HepG2 (cell line): ENCODE results near the gene DNAAF8. TPM values are rescaled to one million over a fixed set of nuclear protein-coding genes. Genes with fewer than 3 reads are reported as not detected.

ENCODE experiments used
- ATAC-seq: fragments of 200-7000 bp; cut with Tn5 transposase; 3 replicates; pipeline ENCODE4 v1.9.1; 2020; ENCODE audit warnings: mild to moderate bottlenecking, moderate library complexity
- BruUV-seq: library from RNA; stranded (reverse); fragments of 400-500 nt; replicated peaks from 2 replicates; lab custom pipeline; 2021; lab: Mats Ljungman, UMichigan
- CTCF ChIA-PET: fragments of 300-600 bp; formaldehyde crosslinking; extraction: SDS; loops from one replicate; lab custom pipeline; 2021; ENCODE audit warnings: low total read pairs, inconsistent platforms, low intra/inter-chr PET ratio; lab: Yijun Ruan, JAX
- POLR2A ChIA-PET: fragments of 350-600 bp; sonication (Branson Sonifier 250); formaldehyde crosslinking; loops from one replicate; lab custom pipeline; 2020; ENCODE audit warnings: antibody characterized with exemption, inconsistent platforms; lab: Yijun Ruan, JAX
- DNase-seq: peaks from one replicate; pipeline ENCODE4 v3.0.0-alpha.2; 2015; ENCODE audit warnings: low spot score
- FAIRE-seq: peaks from 3 replicates; lab custom pipeline; 2011; peaks lifted over from hg19 to GRCh38; lab: Jason Lieb, UNC
- H2AFZ ChIP-seq: one replicate; pipeline ENCODE4 v1.6.1; 2011; ENCODE audit warnings: low read length, inconsistent platforms
- H3K27ac ChIP-seq: fragments of 300-600 bp; 3 replicates; pipeline ENCODE4 v1.8.0; 2011; ENCODE audit warnings: mixed run types, mild to moderate bottlenecking, mixed read lengths, low read length, inconsistent platforms; ENCODE audit not compliant: insufficient read depth; ENCODE audit errors: extremely low read length
- H3K27me3 ChIP-seq, 2 experiments: fragments of 200-600 bp in 1 of 2; 2 replicates in 1 of 2; 3 replicates in 1 of 2; pipeline versions ENCODE4 v1.6.0 to v1.8.0; 2011; ENCODE audit warnings: low read length in 2 of 2, mild to moderate bottlenecking in 2 of 2, moderate library complexity in 2 of 2, inconsistent platforms in 1 of 2; ENCODE audit not compliant: insufficient read depth in 2 of 2, control insufficient read depth in 1 of 2
- H3K36me3 ChIP-seq, 2 experiments: fragments of 200-600 bp in 1 of 2; replicated peaks in 1 of 2; 2 replicates in 1 of 2; 3 replicates in 1 of 2; pipeline versions ENCODE4 v1.5.1 to v1.8.0; 2011; ENCODE audit warnings: low read length in 2 of 2, inconsistent platforms in 1 of 2; ENCODE audit not compliant: insufficient read depth in 2 of 2, control insufficient read depth in 1 of 2
- H3K4me1 ChIP-seq: 2 replicates; pipeline ENCODE4 v1.5.1; 2012; ENCODE audit warnings: low read length, inconsistent platforms; ENCODE audit not compliant: insufficient read depth
- H3K4me2 ChIP-seq: 2 replicates; pipeline ENCODE4 v1.6.0; 2011; ENCODE audit warnings: low read depth, low read length, inconsistent platforms
- H3K4me3 ChIP-seq, 3 experiments: fragments of 200-600 bp in 1 of 3; sonication (generic), shearing (Covaris generic) in 1 of 3; replicated peaks in 1 of 3; 2 replicates each; pipeline ENCODE4 v1.5.1; 2011 to 2016; ENCODE audit warnings: low read length in 3 of 3, inconsistent platforms in 2 of 3, low read depth in 2 of 3, mild to moderate bottlenecking in 2 of 3, control low read depth in 1 of 3, mixed read lengths in 1 of 3; ENCODE audit not compliant: insufficient read depth in 1 of 3
- H3K79me2 ChIP-seq: one replicate; pipeline ENCODE4 v1.6.1; 2011; ENCODE audit warnings: low read length, inconsistent platforms; ENCODE audit not compliant: insufficient read depth
- H3K9ac ChIP-seq: 2 replicates; pipeline ENCODE4 v1.6.0; 2011; ENCODE audit warnings: mild to moderate bottlenecking, low read depth, low read length, inconsistent platforms; ENCODE audit not compliant: insufficient read depth
- H3K9me3 ChIP-seq: 2 replicates; pipeline ENCODE4 v1.5.1; 2012; ENCODE audit warnings: mild to moderate bottlenecking, low read length
- H4K20me1 ChIP-seq: 2 replicates; pipeline ENCODE4 v1.6.0; 2011; ENCODE audit warnings: inconsistent platforms, mild to moderate bottlenecking, low read length, moderate library complexity; ENCODE audit not compliant: insufficient read depth
- ARNT2 ChIP-seq: sonication (generic); formaldehyde crosslinking; IDR thresholded peaks from 2 replicates; pipeline ENCODE4 v1.8.0; 2022; ENCODE audit warnings: mild to moderate bottlenecking, low read depth, missing genetic modification reagents, moderate library complexity
- ATF4 ChIP-seq, 2 experiments: fragments of 450-650 bp in 1 of 2; sonication (generic) in 1 of 2; formaldehyde crosslinking; IDR thresholded peaks; 2 replicates each; pipeline versions ENCODE4 v1.5.0 to v1.8.0; 2020 to 2022; ENCODE audit warnings: mild to moderate bottlenecking in 1 of 2, missing genetic modification reagents in 1 of 2
- EP300 ChIP-seq, 3 experiments: sonication (generic) in 1 of 3; formaldehyde crosslinking in 1 of 3; IDR thresholded peaks; 2 replicates each; pipeline versions ENCODE4 v1.5.1 to v1.6.1; 2011 to 2020; ENCODE audit warnings: low read depth in 2 of 3, low read length in 2 of 3, borderline replicate concordance in 1 of 3, improper control_type of control experiment in 1 of 3, mild to moderate bottlenecking in 1 of 3, missing genetic modification reagents in 1 of 3, moderate library complexity in 1 of 3
- HDAC1 ChIP-seq: sonication (generic); formaldehyde crosslinking; IDR thresholded peaks from 2 replicates; pipeline ENCODE4 v1.5.1; 2020; ENCODE audit warnings: mild to moderate bottlenecking, missing genetic modification reagents
- KLF16 ChIP-seq, 2 experiments: sonication (generic) in 1 of 2; formaldehyde crosslinking in 1 of 2; IDR thresholded peaks; 2 replicates each; pipeline versions ENCODE4 v1.6.1 to v1.8.0; 2016 to 2023; ENCODE audit warnings: missing genetic modification reagents in 2 of 2, missing compliant biosample characterization in 1 of 2
- TBX2 ChIP-seq: sonication (generic); formaldehyde crosslinking; IDR thresholded peaks from 2 replicates; pipeline ENCODE4 v1.5.0; 2020; ENCODE audit warnings: missing genetic modification reagents, mild to moderate bottlenecking, borderline replicate concordance
- ZBTB10 ChIP-seq: sonication (generic); formaldehyde crosslinking; IDR thresholded peaks from 2 replicates; pipeline ENCODE4 v1.4.0; 2020; ENCODE audit warnings: missing genetic modification reagents, borderline replicate concordance
- ZMYM3 ChIP-seq: sonication (generic); formaldehyde crosslinking; IDR thresholded peaks from 2 replicates; pipeline ENCODE4 v1.5.1; 2020; ENCODE audit warnings: mild to moderate bottlenecking, missing genetic modification reagents
- ZNF430 ChIP-seq: sonication (generic); formaldehyde crosslinking; IDR thresholded peaks from 2 replicates; pipeline ENCODE4 v1.9.0; 2021; ENCODE audit warnings: mild to moderate bottlenecking, missing genetic modification reagents
- ZNF777 ChIP-seq: sonication (generic); formaldehyde crosslinking; IDR thresholded peaks from 2 replicates; pipeline ENCODE4 v1.4.0; 2020; ENCODE audit warnings: missing genetic modification reagents
- WGBS: methylation state at CpG from one replicate; pipeline ENCODE4 v1.1.6; 2017; ENCODE audit warnings: low lambda C conversion rate; 5-methylcytosine and 5-hydroxymethylcytosine counted together
- in situ Hi-C: cut with HindIII; loops from 2 replicates; pipeline ENCODE4 v1.10.0; 2017; ENCODE audit warnings: low pct_unique_long_range_greater_than_20kb; ENCODE audit not compliant: extremely low pct_ligation_motif_present
- intact Hi-C: fragments of 100-400 bp; cut with micrococcal nuclease; formaldehyde crosslinking; loops from one replicate; pipeline ENCODE4 v1.10.0; 2022; ENCODE audit not compliant: unreplicated experiment
- polyA plus RNA-seq, 8 experiments: library from polyadenylated mRNA; depleted of rRNA in 3 of 8; stranded (reverse) in 7 of 8; unstranded in 1 of 8; fragments of >200 nt; fragmentation: Illumina TruSeq in 4 of 8; extraction: Trizol in 4 of 8; gene quantifications; 2 replicates each; pipeline versions ENCODE4 v1.2.1 to v1.2.3, GENCODE V29; 2011 to 2016; ENCODE audit warnings: low read depth in 4 of 8, missing spikeins in 1 of 8, mixed read lengths in 1 of 8; ENCODE audit not compliant: insufficient read depth in 1 of 8
- total RNA-seq, 5 experiments: library from RNA; depleted of rRNA; stranded (reverse); fragments of >200 nt; fragmentation: Illumina TruSeq; extraction: Trizol; gene quantifications; 2 replicates each; pipeline ENCODE4 v1.2.3, GENCODE V29; 2016; ENCODE audit warnings: low read depth in 1 of 5

The DNAAF8 gene
- total and polyA plus RNA-seq, 2 of the 13 experiments (the other 11 are each of a cell fraction or from before 2014, with no cell fraction given): 0.44 TPM; not detected in 1

- TF ChIP-seq EP300 (IDR thresholded peaks at IDR 0.05; ENCODE audit: low read depth in 2 of 2, low read length in 2 of 2): no peak
- TF ChIP-seq EP300 (CRISPR knock-in tag; IDR thresholded peaks at IDR 0.05; ENCODE audit: borderline replicate concordance): no peak
- TF ChIP-seq ZNF777 (CRISPR knock-in tag): 0 out of 2 replicates have a peak, but pooled peaks have one; percentile 11
- TF ChIP-seq ZMYM3: peak; percentile 89
- 0 out of 2 replicates have a peak, but pooled peaks have one; percentile 29 for TF ChIP-seq HDAC1
- peak; percentile 53; the same call in 1 of the 2 replicates for TF ChIP-seq ARNT2
- TF ChIP-seq, all 625 proteins: peak for 16
Observed at GRCh38 chr16:4788910-4789309, 54.6 kb downstream of the DNAAF8 start (continued).

- ChIA-PET POLR2A (interaction anchor here (2.4 to 3.0 kb wide), 2 partner anchors 11 to 22 kb away, joined by 17 read pairs; partner anchors contain the start of gene ROGDI), CTCF (no interaction called here)
- Histone ChIP-seq H3K27ac (no peak overlapping the region), H3K4me3 (no peak overlapping the region), H3K9ac (no peak overlapping the region), H3K36me3 (no peaks in the 10 kb centered on the region), H3K9me3 (no peaks in the 10 kb centered on the region), H2AFZ (no peak overlapping the region), H4K20me1 (no peaks in the 10 kb centered on the region), H3K4me2 (peak overlapping the region; percentile 44; the same call in 1 of the 2 replicates), H3K27me3 (no peaks in the 10 kb centered on the region; a peak in 1 of 5 replicates), H3K79me2 (no peaks in the 10 kb centered on the region), H3K4me1 (peaks cover 69% of the 10 kb centered on the region)
- in situ Hi-C loops: no loop called here
- 0 out of 4 replicates have a peak, but pooled peaks of 1 of the 2 experiments have one; percentile 47 for TF ChIP-seq ATF4 (CRISPR knock-in tag; IDR thresholded peaks at IDR 0.05)
- TF ChIP-seq TBX2 (CRISPR knock-in tag): no peak
- TF ChIP-seq ZBTB10 (CRISPR knock-in tag): no peak
- TF ChIP-seq KLF16 (CRISPR knock-in tag; IDR thresholded peaks at IDR 0.05): no peak
- TF ChIP-seq ZNF430 (CRISPR knock-in tag): no peak
- no peak for FAIRE-seq
- BruUV-seq: no TSS peak
- intact Hi-C loops: no loop called here
- no peak for DNase-seq
- ATAC-seq: no peak
- 19% methylated on average over 10 of the region's 10 CpGs for WGBS
Observed at GRCh38 chr16:4790261-4790660, 55.9 kb downstream of the DNAAF8 start.
